HEK293 (cell line): Measurements from ENCODE around the gene CNTNAP1.
A peak's percentile ranks its signal among the peaks of the same experiment; 100 is the strongest.

Source experiments
- EGR2 ChIP-seq: fragments of 450-650 bp; formaldehyde crosslinking; IDR thresholded peaks from 2 replicates; pipeline ENCODE4 v1.5.1; 2016; ENCODE audit warnings: low read depth, missing biosample characterization, missing genetic modification characterization
- GLIS1 ChIP-seq: fragments of 450-650 bp; formaldehyde crosslinking; IDR thresholded peaks from 2 replicates; pipeline ENCODE4 v1.5.1; 2016; ENCODE audit warnings: missing biosample characterization, missing genetic modification characterization
- HOXD13 ChIP-seq: sonication (generic); formaldehyde crosslinking; IDR thresholded peaks from 2 replicates; pipeline ENCODE4 v1.8.0; 2022; ENCODE audit warnings: missing genetic modification reagents, borderline replicate concordance
- KLF7 ChIP-seq: fragments of 450-650 bp; formaldehyde crosslinking; IDR thresholded peaks from 2 replicates; pipeline ENCODE4 v1.5.1; 2016; ENCODE audit warnings: missing biosample characterization, missing genetic modification characterization, borderline replicate concordance
- PRDM10 ChIP-seq: fragments of 450-650 bp; formaldehyde crosslinking; IDR thresholded peaks from 2 replicates; pipeline ENCODE4 v1.5.1; 2016; ENCODE audit warnings: missing biosample characterization, missing genetic modification characterization
- PRDM4 ChIP-seq: fragments of 450-650 bp; formaldehyde crosslinking; IDR thresholded peaks from 2 replicates; pipeline ENCODE4 v1.5.1; 2017; ENCODE audit warnings: missing biosample characterization, missing genetic modification characterization
- RBAK ChIP-seq: fragments of 450-650 bp; formaldehyde crosslinking; IDR thresholded peaks from 2 replicates; pipeline ENCODE4 v1.5.1; 2016; ENCODE audit warnings: missing biosample characterization, missing genetic modification characterization
- YY2 ChIP-seq: fragments of 450-650 bp; formaldehyde crosslinking; IDR thresholded peaks from 2 replicates; pipeline ENCODE4 v1.5.1; 2016; ENCODE audit warnings: missing biosample characterization, missing genetic modification characterization
- ZBTB17 ChIP-seq: fragments of 450-650 bp; formaldehyde crosslinking; IDR thresholded peaks from 2 replicates; pipeline ENCODE4 v1.5.1; 2016; ENCODE audit warnings: missing biosample characterization, missing genetic modification characterization
- ZBTB20 ChIP-seq: fragments of 450-650 bp; formaldehyde crosslinking; IDR thresholded peaks from 2 replicates; pipeline ENCODE4 v1.5.1; 2016; ENCODE audit warnings: missing biosample characterization, missing genetic modification characterization
- ZFHX2 ChIP-seq: fragments of 450-650 bp; formaldehyde crosslinking; conservative IDR thresholded peaks from 2 replicates; pipeline ENCODE4 v1.5.1; 2016; ENCODE audit warnings: missing biosample characterization, missing genetic modification characterization
- ZNF16 ChIP-seq: fragments of 450-650 bp; formaldehyde crosslinking; IDR thresholded peaks from 2 replicates; pipeline ENCODE4 v1.5.1; 2016; ENCODE audit warnings: low read depth, missing biosample characterization, missing genetic modification characterization
- ZNF274 ChIP-seq, 2 experiments: fragments of 200-500 bp in 1 of 2; fragments of 450-650 bp in 1 of 2; sonication (Bioruptor generic) in 1 of 2; formaldehyde crosslinking in 1 of 2; IDR thresholded peaks; 2 replicates each; pipeline versions ENCODE4 v1.5.1 to v1.6.1; 2014 to 2016; ENCODE audit warnings: borderline replicate concordance in 1 of 2, inconsistent platforms in 1 of 2, low read length in 1 of 2, missing biosample characterization in 1 of 2, missing genetic modification characterization in 1 of 2
- ZNF354C ChIP-seq: fragments of 450-650 bp; formaldehyde crosslinking; IDR thresholded peaks from 2 replicates; pipeline ENCODE4 v1.5.1; 2016; ENCODE audit warnings: missing biosample characterization, missing genetic modification characterization, low read depth, borderline replicate concordance
- ZNF398 ChIP-seq: fragments of 450-650 bp; formaldehyde crosslinking; IDR thresholded peaks from 2 replicates; pipeline ENCODE4 v1.5.1; 2017; ENCODE audit warnings: missing biosample characterization, missing genetic modification characterization
- ZNF423 ChIP-seq: fragments of 450-650 bp; formaldehyde crosslinking; IDR thresholded peaks from 2 replicates; pipeline ENCODE4 v1.5.1; 2016; ENCODE audit warnings: missing biosample characterization, missing genetic modification characterization
- ZNF426 ChIP-seq: fragments of 450-650 bp; formaldehyde crosslinking; IDR thresholded peaks from 2 replicates; pipeline ENCODE4 v1.5.1; 2017; ENCODE audit warnings: missing biosample characterization, missing genetic modification characterization, mild to moderate bottlenecking, inconsistent platforms, moderate library complexity
- ZNF510 ChIP-seq: fragments of 450-650 bp; formaldehyde crosslinking; IDR thresholded peaks from 2 replicates; pipeline ENCODE4 v1.5.1; 2018; ENCODE audit warnings: mild to moderate bottlenecking, missing genetic modification characterization, missing biosample characterization; ENCODE audit not compliant: insufficient replicate concordance
- ZNF548 ChIP-seq: fragments of 450-650 bp; formaldehyde crosslinking; IDR thresholded peaks from 2 replicates; pipeline ENCODE4 v1.5.1; 2016; ENCODE audit warnings: missing biosample characterization, missing genetic modification characterization
- ZNF560 ChIP-seq: fragments of 450-650 bp; formaldehyde crosslinking; IDR thresholded peaks from 2 replicates; pipeline ENCODE4 v1.5.1; 2017; ENCODE audit warnings: missing biosample characterization, missing genetic modification characterization, borderline replicate concordance
- ZNF626 ChIP-seq: fragments of 450-650 bp; sonication (Bioruptor Pico); formaldehyde crosslinking; IDR thresholded peaks from 2 replicates; pipeline ENCODE4 v1.5.1; 2018; ENCODE audit warnings: missing biosample characterization, missing genetic modification characterization, inconsistent platforms
- ZNF707 ChIP-seq: fragments of 450-650 bp; formaldehyde crosslinking; IDR thresholded peaks from 2 replicates; pipeline ENCODE4 v1.5.1; 2016; ENCODE audit warnings: missing biosample characterization, missing genetic modification characterization
- TF ChIP-seq, protein P1 (sequence below): fragments of 450-650 bp; formaldehyde crosslinking; IDR thresholded peaks from 2 replicates; pipeline ENCODE4 v1.5.1; 2016; ENCODE audit warnings: missing biosample characterization, missing genetic modification characterization
- TF ChIP-seq, protein P2 (sequence below): fragments of 450-650 bp; formaldehyde crosslinking; IDR thresholded peaks from 2 replicates; pipeline ENCODE4 v1.5.1; 2017; ENCODE audit warnings: missing biosample characterization, missing genetic modification characterization
- TF ChIP-seq, protein P3 (sequence below): fragments of 450-650 bp; formaldehyde crosslinking; IDR thresholded peaks from 2 replicates; pipeline ENCODE4 v1.5.1; 2017; ENCODE audit warnings: missing biosample characterization, mild to moderate bottlenecking, missing genetic modification characterization, moderate library complexity

Gene CNTNAP1

DNA sequence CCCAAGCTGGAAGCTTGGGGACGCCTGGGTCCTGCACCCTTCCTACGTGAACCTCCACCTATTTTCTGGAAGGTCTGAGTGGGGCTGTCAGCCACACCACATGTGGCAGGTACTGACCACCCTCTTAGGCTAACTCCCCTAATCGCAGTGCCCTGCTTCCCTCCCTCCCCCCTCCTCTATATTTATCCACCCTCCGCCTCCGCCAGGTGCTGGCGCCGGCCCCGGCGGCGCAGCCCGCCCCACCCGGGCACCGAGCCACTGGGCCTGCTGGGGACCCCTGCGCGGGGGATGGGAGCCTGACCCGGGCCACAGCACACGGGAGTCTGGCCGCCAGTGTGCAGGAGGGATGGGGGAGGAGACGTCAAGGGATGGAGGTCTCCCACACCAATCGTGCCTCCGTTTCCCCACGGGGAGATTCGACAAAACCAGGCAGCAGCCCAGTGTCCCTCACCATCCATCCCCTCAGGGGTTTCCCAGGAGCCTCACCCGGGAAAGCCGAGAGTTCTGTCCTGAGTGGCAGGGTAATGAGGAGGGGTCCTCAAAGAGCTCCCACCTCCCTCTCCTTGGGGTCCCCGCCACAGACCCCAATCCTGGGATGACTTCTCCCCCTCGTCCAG lies 6.9 kb upstream of the CNTNAP1 start (continued):
- TF ChIP-seq ZBTB20 (tag by site-specific recombination) (peak; percentile 83), ZNF626 (tag by site-specific recombination) (no peak), PRDM10 (tag by site-specific recombination) (peak; percentile 96), ZNF274 (IDR thresholded peaks at IDR 0.05; ENCODE audit: low read length) (no peak), ZNF274 (tag by site-specific recombination; IDR thresholded peaks at IDR 0.05; ENCODE audit: borderline replicate concordance) (no peak), ZNF560 (no peak), ZNF548 (tag by site-specific recombination) (no peak), GLIS1 (tag by site-specific recombination) (peak; percentile 69), KLF7 (tag by site-specific recombination) (0 out of 2 replicates have a peak, but pooled peaks have one; percentile 14), ZNF354C (no peak), EGR2 (tag by site-specific recombination) (no peak), ZNF707 (tag by site-specific recombination) (no peak), RBAK (no peak), ZNF510 (no peak), ZNF423 (tag by site-specific recombination) (no peak), HOXD13 (CRISPR knock-in tag) (no peak), PRDM4 (tag by site-specific recombination) (no peak), ZNF426 (tag by site-specific recombination) (no peak), ZNF398 (tag by site-specific recombination) (peak; percentile 84), ZNF16 (no peak), YY2 (tag by site-specific recombination) (no peak), ZFHX2 (peak; percentile 48; the same call in 1 of the 2 replicates), ZBTB17 (tag by site-specific recombination) (no peak)
- TF ChIP-seq, protein P1, sequence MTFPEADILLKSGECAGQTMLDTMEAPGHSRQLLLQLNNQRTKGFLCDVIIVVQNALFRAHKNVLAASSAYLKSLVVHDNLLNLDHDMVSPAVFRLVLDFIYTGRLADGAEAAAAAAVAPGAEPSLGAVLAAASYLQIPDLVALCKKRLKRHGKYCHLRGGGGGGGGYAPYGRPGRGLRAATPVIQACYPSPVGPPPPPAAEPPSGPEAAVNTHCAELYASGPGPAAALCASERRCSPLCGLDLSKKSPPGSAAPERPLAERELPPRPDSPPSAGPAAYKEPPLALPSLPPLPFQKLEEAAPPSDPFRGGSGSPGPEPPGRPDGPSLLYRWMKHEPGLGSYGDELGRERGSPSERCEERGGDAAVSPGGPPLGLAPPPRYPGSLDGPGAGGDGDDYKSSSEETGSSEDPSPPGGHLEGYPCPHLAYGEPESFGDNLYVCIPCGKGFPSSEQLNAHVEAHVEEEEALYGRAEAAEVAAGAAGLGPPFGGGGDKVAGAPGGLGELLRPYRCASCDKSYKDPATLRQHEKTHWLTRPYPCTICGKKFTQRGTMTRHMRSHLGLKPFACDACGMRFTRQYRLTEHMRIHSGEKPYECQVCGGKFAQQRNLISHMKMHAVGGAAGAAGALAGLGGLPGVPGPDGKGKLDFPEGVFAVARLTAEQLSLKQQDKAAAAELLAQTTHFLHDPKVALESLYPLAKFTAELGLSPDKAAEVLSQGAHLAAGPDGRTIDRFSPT (tag by site-specific recombination) = no peak
- TF ChIP-seq, protein P2, sequence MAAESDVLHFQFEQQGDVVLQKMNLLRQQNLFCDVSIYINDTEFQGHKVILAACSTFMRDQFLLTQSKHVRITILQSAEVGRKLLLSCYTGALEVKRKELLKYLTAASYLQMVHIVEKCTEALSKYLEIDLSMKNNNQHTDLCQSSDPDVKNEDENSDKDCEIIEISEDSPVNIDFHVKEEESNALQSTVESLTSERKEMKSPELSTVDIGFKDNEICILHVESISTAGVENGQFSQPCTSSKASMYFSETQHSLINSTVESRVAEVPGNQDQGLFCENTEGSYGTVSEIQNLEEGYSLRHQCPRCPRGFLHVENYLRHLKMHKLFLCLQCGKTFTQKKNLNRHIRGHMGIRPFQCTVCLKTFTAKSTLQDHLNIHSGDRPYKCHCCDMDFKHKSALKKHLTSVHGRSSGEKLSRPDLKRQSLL (tag by site-specific recombination) = no peak
- TF ChIP-seq, protein P3, sequence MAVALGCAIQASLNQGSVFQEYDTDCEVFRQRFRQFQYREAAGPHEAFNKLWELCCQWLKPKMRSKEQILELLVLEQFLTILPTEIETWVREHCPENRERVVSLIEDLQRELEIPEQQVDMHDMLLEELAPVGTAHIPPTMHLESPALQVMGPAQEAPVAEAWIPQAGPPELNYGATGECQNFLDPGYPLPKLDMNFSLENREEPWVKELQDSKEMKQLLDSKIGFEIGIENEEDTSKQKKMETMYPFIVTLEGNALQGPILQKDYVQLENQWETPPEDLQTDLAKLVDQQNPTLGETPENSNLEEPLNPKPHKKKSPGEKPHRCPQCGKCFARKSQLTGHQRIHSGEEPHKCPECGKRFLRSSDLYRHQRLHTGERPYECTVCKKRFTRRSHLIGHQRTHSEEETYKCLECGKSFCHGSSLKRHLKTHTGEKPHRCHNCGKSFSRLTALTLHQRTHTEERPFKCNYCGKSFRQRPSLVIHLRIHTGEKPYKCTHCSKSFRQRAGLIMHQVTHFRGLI (tag by site-specific recombination) = no peak
